ENCODE measurements around the gene CAMKV.

- TF ChIP-seq POLR2AphosphoS5 (IDR thresholded peaks at IDR 0.05) (no peak), CTCF (IDR thresholded peaks at IDR 0.05) (no peak)
These were observed 29.3 kb upstream of the CAMKV start for GRCh38 chr3:49898991-49899390.
